Measurements from ENCODE around the gene LOXL4.

LOXL4 gene

GRCh38 chr10:98267894-98268693 is at the start of gene LOXL4:
TSS of gene LOXL4 (minus strand) at chr10:98268194. CDS start at chr10:98263019, 5,175 bp downstream.
- DNase-seq (ENCODE audit: low spot score) = peak; percentile 65

GRCh38 chr10:98316661-98317060 is 48.7 kb upstream of the LOXL4 start:
- DNase-seq (ENCODE audit: low spot score) = no peak

DNA sequence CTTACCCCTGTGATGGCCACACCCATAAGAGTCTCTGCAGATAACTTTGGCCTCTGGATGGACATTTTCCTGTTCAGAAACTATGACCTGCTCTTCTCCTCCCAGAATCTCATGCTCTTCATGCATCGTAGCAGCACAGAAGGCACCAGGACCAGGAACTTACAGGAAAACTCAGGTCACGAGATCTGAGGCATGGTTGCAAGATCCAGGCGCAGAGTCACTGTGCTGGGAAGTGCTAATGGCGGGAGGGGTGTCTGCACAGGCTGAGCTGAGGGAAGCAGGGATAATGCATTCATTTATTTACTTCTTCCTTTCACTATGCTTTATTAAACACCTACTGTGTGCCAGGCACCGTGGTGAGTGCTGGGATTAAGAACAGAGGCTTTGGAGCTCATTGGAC is 48.2 kb upstream of the LOXL4 start:
- no peak for DNase-seq (ENCODE audit: low spot score)

GRCh38 chr10:98314532-98315284 is 46.7 kb upstream of the LOXL4 start:
- no peak for DNase-seq (ENCODE audit: low spot score)

GRCh38 chr10:98313598-98313997 is 45.6 kb upstream of the LOXL4 start:
- DNase-seq (ENCODE audit: low spot score) = no peak

- DNase-seq (ENCODE audit: low spot score) = no peak
Observed at GRCh38 chr10:98312822-98313221, 44.8 kb upstream of the LOXL4 start.

DNA sequence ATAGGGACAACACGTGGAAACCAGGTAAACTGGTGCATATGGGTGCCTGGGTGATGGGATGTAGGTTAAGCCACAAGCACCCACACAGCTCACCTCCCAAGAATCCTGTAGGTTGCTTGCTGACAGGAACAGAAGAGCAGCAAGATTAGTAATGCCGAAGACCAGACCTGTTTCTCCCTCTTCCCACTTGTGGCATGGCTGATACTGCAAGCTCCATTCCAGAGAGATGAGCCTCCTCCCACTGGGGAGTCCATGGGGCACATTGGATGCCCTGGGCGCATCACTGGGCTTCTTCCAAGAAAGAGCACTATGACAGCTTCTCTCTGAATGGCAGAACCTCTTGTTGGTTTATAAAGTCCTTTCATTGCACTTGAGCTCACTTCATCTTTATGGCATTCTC is 44.4 kb upstream of the LOXL4 start:
- no peak for DNase-seq (ENCODE audit: low spot score)

DNA sequence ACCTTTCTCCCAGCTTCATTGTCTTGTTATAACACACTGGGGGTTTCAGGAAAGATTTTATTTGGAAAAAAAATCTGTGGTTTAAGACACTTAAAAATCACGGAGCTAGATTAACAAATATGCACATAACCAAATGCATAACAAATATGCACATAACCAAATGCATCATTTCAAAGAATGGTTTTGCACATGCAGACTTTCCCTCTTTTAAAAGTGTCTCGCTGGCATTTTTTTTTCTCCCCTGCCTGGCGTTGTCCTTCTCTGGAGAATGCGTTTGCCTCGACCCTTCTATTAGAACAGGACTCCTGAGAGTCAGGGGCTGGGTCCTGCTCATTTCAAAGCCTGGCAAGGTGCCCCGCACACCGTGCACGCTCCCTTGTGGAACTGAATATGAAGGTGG is 42.7 kb upstream of the LOXL4 start:
- DNase-seq (ENCODE audit: low spot score) = no peak

- DNase-seq (ENCODE audit: low spot score) = peak; percentile 91
Observed at GRCh38 chr10:98309366-98310355, 41.7 kb upstream of the LOXL4 start.

DNA sequence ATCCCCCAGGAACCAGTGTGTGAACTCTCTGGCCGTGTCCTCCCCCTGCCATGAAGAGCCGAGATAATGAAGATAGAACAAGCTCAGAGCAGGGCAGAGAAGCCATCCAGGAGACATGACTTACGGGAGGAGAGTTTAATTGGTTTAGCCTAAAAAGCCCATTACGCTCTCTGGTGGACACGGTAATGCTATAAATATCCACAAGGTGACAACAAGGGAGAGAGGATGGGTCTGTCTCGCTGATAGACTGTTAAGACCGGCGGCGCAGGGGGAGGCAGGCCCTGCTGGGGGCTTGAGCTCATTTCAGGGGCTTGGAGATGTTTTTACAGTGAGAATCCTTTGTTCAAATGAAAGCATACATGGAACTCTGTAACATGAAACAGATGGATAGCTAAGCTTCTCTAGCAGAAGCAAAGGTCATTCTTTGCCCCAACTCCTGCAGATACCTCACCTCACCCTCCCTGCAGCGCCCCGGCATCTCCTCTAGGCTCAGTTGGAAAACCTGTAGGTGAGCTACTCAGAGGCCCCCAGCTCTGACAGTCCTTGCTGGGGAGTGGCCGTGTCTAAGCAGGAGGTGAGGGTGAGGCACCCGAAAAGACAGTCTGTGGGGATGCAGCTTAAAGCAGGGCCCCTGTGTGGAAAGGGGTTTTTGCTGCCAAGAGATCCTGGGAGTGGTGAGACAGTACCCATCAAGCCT is 40.8 kb upstream of the LOXL4 start:
- DNase-seq (ENCODE audit: low spot score) = no peak

- DNase-seq (ENCODE audit: low spot score) = no peak
Observed at GRCh38 chr10:98307916-98308541, 40.0 kb upstream of the LOXL4 start.

- no peak for DNase-seq (ENCODE audit: low spot score)
Observed at GRCh38 chr10:98306501-98306900, 38.5 kb upstream of the LOXL4 start.

- no peak for DNase-seq (ENCODE audit: low spot score)
Observed at GRCh38 chr10:98303569-98303968, 35.6 kb upstream of the LOXL4 start.

DNA sequence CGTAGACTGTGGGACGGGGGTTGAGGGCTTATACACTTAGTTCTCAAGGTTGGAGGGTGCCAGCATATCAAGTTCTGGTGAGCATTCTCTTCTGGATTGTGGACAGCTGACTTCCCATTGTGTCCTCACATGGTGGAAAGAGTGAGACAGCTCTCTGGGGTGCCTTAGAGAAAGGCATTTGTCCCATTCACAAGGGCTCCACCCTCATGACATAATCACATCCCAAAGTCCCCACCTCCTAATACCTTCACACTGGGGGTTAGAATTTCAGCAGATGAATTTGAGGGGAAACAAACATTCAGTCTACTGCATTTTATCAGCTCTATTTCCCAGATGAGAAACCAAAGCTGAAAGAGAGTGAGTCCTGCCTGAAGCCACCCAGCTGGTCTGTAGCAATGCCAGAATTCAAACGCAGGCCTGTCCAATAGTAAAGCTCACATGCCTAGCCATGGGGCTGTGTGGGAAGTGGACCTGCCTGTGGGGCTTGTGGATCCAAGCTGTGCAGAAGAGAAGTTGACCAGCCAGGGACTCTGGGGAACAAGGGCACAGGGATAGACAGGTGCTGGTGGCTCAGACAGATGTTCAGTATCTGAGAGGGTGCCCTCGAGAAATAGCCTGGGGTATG is 34.9 kb upstream of the LOXL4 start:
- no peak for DNase-seq (ENCODE audit: low spot score)

DNA sequence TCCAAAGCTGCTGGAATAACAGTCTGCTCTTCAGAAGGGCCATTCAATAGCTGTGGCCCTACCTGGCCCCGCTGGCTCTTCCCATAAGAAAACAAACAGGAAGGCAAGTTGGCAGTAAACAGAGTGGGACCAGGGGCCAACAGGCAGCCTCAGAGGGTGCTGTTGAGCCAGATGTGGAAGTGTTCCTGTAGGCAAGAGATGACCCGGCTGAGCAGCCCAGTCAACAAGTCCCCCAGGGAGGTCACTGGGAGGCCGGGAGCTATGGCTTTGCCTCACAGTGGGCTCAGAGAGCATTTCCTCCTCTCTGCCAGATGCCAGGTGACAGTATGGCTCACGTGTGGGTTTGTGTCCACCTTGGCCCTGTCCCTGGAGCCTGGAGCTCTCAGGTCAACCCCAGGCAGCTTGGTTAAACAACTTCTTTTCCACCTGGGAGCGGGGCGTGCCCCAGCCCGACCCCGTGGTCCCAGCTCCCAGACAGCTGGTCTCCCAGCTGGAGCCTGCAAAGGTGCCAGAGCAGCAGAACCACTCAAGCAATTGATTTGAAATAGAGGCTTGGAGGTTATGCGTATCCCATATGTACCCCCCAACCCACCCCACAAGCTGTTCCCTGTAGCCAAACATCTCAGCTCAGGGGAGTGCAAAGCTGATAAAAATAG is 33.8 kb upstream of the LOXL4 start:
- DNase-seq (ENCODE audit: low spot score) = no peak

DNA sequence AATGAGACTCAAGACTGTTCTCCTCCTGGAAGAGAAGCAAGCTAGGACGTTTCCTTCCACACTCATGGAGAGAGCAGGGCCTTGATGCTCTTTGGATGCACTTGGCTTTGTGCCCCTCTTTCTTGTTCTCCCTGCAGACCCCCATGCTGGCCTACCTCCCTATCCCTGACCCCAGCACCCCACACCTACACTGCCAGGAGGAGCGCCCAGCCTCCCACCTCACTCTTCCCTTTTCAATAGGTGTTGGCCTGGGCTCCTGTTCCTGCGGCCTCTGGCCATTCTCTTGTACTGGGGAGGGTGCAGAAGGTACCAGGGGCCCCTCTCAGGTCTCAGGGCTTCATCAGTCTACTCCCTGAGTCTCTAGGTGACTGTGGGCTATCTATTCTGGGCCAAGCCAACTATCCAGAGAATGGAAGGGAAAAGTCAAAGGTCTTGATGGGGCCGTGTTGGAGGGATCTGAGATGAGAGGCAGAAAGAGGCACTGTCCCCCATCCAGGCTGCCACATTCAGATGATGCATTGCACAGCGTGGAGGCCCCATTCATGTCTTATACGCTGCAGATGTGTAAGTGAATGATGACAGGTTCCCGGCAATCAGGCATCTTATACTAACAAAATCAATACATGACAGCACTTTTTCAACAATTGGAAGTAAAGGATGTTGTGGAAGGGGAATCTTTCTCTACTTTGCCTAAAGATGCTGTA is 32.7 kb upstream of the LOXL4 start:
- no peak for DNase-seq (ENCODE audit: low spot score)

DNA sequence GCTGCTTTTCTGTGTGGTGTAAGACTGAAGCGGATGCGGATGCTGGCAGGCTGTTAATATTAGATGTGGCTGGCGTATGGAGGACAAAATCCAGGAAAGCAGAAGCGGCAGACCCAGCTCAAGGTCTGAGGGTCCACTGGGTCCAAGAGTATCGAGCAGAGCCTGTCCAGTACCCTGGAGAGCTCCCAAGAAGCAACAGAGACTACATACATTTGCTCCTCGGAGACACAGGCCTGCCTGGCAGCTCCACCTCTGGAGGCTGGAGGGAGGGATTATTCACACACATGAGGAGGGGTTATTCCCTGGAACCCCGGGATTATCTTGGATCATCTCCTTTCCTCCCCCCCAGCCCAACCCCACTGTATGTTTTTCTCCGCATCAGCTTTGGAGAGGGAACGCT is 31.3 kb upstream of the LOXL4 start:
- no peak for DNase-seq (ENCODE audit: low spot score)

DNA sequence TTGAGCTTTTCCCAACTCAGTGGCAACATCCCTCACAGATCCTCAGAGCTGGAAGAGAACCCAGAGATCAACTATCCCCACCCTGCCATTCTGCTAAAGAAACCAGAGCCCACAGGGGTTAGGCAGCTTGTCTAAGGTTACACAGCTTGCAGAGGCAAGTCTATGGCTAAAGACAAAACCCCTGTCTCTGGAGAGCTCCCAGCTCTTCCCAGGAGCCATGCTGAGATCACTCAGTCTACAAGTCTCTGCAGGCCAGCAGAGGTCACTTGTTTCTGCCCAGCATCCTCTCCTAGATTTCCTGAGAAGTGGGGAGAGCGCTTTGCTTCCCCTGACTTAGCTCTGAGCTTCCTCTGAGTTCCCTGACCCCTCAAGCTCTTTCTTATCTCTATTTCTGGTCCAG is 28.5 kb upstream of the LOXL4 start:
- no peak for DNase-seq (ENCODE audit: low spot score)

GRCh38 chr10:98295907-98296306 is 27.9 kb upstream of the LOXL4 start:
- DNase-seq (ENCODE audit: low spot score) = no peak

DNA sequence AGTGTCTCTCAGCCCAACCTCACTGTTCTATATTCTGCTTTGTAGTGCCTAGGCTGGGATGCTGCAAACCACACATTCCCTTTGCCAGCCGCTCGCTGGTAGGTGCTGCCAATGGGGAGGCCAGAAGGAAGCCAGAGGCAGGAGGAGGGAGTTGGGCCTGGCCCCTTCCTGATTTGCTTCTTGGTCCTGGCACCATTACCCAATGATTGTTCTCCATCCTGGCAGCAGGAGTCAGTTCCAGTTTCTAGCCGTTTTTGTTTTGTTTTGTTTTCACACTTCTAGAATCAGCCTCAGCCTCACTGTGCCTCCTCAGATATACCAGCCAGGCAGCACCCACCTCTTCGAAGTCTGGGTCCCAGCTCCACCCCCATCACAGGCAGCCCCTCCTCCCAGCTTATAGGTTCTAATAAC is 27.4 kb upstream of the LOXL4 start:
- no peak for DNase-seq (ENCODE audit: low spot score)

Measured in hepatic stellate cell (primary cell).